Stimulated activated CD8-positive, alpha-beta memory T cell treated with anti-CD3 and anti-CD28 coated beads, Interleukin-12 subunit alpha, Interleukin-12 subunit beta, amount 100 ng/mL, for 24 hours (primary cell): Measurements from ENCODE around the gene ADGRL3.

Experiments
- DNase-seq: peaks from one replicate; pipeline ENCODE4 v3.0.0-alpha.2; 2020; ENCODE audit errors: extremely low read depth

Gene ADGRL3

GRCh38 chr4:61426229-61426628, 226.1 kb downstream of the ADGRL3 start:
- DNase-seq, result no peak

DNA sequence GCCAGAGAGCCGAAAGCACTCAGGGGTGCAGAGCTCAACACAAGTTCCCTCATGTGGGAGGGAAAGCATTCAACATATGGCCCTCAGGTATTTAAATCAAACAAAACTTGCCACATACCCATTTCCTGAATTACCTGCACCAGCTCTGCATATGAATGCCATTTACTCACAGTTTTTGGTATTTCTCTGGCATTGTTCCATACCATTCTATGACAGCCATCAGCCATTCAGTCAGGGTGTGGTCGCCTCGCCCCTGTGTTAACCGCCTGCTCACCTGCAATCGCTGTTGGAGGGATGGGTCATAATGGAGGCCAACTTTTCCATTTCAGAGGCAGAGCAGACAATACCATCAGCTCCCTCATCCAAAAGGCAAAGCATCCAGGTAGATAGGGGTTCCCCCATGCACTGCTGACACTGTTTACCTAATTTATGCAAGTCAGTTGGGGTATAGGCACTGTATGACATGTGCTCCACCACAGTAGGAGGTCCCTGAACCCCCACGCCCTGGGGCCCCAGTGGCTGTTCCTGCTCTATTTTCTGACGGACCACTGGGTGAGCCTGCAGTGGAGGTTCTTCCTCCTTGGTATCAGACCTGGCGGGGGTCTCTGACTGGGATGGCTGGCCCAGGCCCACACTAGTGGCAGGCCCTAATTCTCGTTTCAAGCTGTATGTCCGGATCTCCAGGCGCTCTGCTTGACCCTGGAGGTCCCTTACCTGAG, 227.1 kb downstream of the ADGRL3 start:
- no peak for DNase-seq

- DNase-seq, result no peak
Observed at GRCh38 chr4:61427818-61428495, 227.8 kb downstream of the ADGRL3 start.

DNA sequence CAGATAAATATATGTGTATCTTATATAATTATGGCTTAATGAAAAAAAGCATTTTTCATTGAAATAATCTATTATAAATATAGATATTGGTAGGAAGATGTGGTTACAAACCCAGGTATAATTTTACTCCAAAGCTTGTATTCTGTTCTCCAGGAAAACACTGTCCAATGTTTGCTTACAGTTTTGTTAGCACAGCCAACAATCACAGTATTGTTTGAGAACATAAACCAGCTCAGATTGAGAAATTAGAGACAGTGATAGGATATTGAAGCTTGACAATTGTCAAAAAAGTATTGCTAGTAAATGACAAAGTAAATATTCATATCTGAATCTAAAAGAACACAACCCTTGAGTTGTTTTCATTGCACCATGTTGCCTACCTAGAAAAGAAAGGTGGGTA, 228.8 kb downstream of the ADGRL3 start:
- DNase-seq, result no peak

DNA sequence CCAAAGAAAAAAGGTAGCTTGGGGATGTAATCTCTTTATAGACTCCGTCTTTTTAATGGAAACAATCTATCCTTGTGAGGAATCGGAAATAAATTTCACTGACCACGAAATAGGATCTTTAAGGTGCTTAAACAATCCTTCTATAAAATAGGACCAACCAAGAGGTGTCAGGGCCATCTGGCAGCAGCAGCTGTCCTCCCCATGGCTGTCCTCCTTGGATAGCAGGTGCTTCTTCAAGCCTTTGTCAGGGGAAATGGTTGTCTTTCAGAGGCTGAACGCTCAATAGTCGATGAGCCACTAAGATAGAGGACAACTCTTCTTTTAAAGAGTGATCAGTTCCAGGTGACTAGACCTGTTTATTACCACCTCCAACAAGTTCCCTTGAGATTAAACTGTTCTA, 231.0 kb downstream of the ADGRL3 start:
- DNase-seq, result no peak

DNA sequence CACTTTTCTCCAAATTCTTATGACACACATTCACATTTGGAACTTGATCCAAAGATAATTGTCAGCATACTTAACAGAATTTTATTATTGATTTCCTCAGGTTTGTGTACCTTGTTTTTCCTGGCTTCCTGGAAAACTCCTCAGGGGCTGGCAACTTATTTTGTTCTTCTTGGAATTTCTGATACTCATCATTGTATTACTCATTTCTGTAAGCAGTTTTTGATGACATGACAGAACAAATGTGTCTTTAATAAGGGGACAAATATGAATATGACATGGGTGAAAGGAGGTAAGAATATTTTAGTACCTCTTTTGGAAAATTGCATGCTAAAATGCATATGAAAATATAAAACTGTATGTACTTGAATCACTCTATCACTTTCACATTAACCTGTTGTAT, 237.8 kb downstream of the ADGRL3 start:
- no peak for DNase-seq

DNA sequence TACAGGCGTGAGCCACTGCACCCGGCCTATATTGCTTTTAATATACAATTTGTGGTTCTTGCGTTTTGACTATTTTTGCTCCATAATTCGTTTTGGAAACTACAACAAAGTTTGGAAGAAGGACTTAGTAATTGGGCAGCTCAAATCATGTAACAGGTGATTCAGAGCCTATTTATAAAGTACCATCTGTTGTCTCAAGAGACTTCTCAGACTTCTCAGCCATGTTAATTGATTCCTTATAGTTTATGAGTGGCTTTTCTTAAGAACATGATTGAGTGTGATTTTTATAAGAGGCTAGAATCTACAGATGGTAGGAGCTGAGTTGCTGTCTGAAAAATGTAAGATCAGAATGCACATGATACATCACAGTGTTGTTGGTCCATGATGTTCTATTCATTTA, 240.2 kb downstream of the ADGRL3 start:
- no peak for DNase-seq

- no peak for DNase-seq
Observed at GRCh38 chr4:61442936-61443335, 242.8 kb downstream of the ADGRL3 start.

- DNase-seq, result no peak
Observed at GRCh38 chr4:61443813-61444510, 243.8 kb downstream of the ADGRL3 start.

DNA sequence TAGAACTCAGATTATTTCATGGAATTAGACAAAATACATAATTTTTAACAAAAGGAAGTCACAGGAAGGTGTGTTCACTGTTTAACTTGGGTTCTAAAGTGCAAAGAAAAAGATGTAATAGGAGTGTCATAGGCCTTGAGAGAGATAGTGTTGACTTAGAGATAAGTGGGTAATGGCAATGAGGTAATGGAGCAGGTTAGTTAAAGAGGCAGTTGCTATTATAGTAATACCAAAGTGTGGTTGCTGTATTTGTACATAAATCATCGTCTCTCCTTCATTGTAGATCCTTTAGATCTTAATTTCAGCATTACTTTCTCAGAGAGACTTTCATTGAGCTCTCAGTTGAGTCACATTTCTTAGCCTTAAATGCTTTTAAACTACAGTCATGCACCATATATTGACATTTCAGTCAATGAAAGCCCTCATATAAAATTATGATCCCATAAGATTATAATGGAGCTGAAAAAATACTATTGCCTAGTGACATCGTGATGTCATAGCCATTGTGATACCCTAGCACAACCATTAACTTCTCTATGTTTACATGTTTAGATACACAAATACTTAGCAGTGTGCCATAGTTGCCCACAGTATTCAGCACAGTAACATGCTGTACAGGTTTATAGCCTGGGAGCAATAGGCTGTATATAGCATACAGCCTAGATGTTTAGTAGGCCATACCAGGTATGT, 245.4 kb downstream of the ADGRL3 start:
- DNase-seq, result no peak

DNA sequence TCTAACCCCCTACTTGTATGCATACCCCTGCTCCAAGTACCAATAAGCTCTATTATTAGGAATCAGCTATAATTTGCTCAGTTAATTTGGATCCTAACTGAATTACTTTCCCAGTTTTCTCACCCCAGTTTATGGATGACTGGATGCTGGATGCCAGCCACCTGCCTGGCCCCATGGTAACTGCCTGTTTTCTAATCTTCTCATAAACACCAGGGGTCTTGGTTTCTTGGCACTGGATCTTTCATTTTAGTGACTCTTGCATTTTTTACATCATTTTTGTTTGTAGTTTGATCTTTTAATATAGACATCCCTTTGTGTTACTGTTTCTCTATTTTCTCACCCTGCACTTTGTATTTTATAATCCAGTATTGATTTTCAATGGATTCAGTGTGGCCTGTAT, 246.8 kb downstream of the ADGRL3 start:
- DNase-seq, result no peak

DNA sequence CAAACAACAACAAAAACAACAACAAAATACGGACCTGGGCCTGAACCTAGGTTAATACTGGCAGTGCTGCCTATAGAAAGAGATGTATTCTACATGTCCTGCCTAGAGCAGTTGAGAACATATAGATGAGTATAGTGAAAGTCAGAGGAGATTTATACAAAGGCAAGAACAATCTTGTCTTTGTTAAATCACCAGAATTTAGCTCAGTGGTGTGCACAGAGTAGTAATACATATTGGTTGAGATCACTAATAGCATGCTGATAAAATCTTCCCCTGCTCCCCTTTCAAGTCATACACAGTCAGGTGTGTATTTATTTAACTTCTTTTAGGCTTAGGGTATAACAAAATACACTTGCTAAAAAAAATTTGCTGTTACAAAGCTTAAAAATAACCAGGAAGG, 247.8 kb downstream of the ADGRL3 start:
- DNase-seq, result no peak

DNA sequence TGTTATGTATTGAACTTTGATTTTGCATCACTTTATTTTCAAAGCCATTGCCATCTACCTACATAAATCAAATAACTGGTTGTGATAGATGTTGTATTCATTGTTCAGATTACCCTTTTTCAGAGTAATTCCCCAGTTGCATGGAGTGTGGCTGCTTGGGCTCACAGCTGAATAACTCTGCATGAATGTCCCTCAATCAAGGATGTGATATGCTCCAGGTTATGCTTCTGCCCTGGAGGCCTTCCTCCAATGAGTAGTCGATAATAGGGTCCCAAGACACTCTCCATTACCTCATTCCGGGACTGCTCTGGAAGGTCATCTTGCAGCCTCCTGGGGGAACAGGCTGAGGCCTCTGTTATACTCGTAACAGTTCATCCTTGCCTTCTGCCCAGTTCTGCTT, 251.8 kb downstream of the ADGRL3 start:
- no peak for DNase-seq

DNA sequence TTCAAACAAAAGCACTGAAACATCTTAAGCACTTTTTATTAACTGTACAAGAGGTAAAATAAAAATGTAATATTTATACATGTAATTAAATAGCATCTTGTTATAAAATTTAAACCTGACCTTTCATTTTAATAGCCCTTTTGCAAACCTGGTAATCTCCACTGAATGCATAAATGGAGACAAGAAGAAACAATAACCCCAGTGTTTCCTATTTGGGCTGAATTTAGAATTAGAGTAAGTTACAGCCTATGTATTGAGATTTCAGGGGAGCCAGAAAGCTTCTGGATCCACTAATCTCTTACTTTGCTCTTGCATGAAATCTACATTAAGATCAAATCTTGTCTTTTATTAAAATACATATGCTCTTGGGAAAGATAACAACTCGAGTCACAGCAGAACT, 261.8 kb downstream of the ADGRL3 start:
- DNase-seq, result no peak

- no peak for DNase-seq
Observed at GRCh38 chr4:61462451-61463326, 262.6 kb downstream of the ADGRL3 start.

GRCh38 chr4:61468024-61468720, 268.0 kb downstream of the ADGRL3 start:
- no peak for DNase-seq

- DNase-seq, result no peak
Observed at GRCh38 chr4:61473306-61473705, 273.2 kb downstream of the ADGRL3 start.

DNA sequence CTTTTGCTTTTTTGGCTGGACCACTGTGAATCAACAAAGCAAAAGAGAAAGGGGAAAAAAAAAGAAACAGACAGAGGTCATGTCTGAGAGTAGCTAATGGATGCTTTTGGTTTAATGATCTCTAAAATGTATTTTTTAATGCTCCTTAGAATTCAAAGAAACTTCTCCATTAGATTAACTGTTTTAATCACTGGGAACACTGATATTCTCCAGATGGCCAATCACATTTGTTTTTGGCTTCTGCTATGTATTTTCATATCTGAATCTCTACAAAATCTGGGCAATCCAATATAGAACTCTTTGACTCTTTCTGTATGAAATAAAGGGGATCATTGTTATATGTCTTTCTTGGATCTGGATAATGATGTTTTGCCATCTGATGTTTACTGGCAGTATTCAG, 278.2 kb downstream of the ADGRL3 start:
- no peak for DNase-seq

DNA sequence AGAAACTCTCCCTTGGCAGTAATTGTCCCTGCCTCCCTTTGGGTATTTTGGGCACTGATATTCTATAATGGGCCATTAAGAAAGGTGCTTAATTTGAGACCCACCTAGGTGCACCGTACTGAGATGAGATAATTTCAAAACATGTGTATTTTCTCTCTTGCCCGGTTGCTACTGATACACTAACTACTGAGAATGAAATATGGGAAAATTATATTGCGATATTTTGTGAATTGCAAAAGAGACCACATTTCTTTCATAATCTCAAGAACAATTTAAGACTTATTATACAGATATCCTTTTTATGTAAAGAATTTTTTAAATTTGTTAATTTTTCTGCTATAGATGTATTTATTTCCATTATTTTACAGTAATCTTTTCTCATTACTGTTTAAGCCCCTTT, 284.9 kb downstream of the ADGRL3 start:
- no peak for DNase-seq

DNA sequence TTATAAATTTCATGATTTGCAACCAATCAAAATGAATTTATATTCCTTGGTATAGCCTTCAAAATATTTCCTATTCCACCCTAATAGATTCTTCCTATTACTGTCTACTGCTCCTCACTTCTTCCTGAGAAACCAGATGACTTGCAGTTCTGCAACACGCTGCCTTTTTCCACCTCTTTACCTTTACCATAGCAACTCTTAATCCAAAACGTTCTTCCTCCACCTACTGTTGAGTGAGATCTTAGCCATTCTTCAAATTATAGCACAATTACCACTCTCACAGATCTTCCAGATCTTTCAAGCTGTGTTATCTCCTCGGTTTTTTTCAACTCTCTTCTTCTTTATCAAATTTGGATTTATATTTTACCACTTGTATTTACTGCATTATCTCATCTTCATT, 289.8 kb downstream of the ADGRL3 start:
- DNase-seq, result no peak

- no peak for DNase-seq
Observed at GRCh38 chr4:61493041-61493440, 292.9 kb downstream of the ADGRL3 start.
